ENCODE measurements around the gene SLC28A2. TPM values are rescaled to one million over a fixed set of nuclear protein-coding genes. Genes with fewer than 3 reads are reported as not detected.

The SLC28A2 gene
- total and polyA plus RNA-seq, 7 experiments from 2014 or later: not detected

DNA sequence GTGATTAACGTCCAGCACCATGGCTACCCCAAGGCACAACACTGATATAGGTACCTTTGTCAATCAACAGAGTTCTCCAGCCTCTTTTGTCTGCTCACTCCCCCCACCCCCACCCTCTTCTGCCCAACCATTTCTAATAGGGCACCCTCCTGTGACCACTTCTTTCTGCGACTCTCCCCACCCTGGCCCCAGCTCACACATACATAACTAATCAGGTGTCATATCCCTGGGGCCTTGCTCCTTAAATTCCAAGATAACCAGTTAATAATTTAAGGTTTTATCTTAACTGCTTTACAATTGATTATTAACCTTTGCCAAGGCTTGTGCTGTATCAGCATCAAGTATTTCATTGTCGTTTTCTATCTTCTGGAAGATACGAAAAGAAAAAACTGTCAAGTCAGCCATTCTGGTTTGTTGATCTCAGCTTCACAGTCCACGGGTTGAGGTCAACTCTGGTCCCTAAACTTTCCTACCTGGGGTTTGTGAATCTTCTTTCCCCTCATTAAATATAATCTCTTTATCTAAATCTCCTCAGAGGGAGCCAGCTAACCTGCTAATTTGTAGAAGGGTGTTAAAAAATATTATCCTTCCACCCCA is 27.3 kb upstream of the SLC28A2 start:
- H3K36me3 Mint-ChIP-seq: no peaks in the 10 kb centered on the region
- DNase-seq (no peak), ATAC-seq (no peak)
- CTCF ChIA-PET: no interaction called here
- no peak overlapping the region for H3K27ac Mint-ChIP-seq
- Histone ChIP-seq H3K27ac (ENCODE audit: low read depth, low read length) (no peak overlapping the region), H3K36me3 (ENCODE audit: control insufficient read depth in 2 of 3, insufficient read depth in 3 of 3, low read length in 3 of 3) (no peaks in the 10 kb centered on the region), H3K4me1 (ENCODE audit: control insufficient read depth in 2 of 2, insufficient read depth in 2 of 2, low read length in 2 of 2) (no peaks in the 10 kb centered on the region), H3K4me3 (ENCODE audit: low read length) (no peak overlapping the region), H3K27me3 (ENCODE audit: control insufficient read depth in 2 of 2, insufficient read depth in 2 of 2, low read length in 2 of 2) (no peaks in the 10 kb centered on the region), H3K9me3 (ENCODE audit: control insufficient read depth in 2 of 3, low read length in 3 of 3) (no peaks in the 10 kb centered on the region)
- peaks cover 15 to 41% (median 36%) of the 10 kb centered on the region in 5 donors for H3K27me3 Mint-ChIP-seq
- POLR2A ChIA-PET: no interaction called here
- intact Hi-C loops (cut with micrococcal nuclease): loop anchor here in 1 of 2 donors (1.0 kb wide), 1 partner anchor 44 kb away; no protein-coding TSS in a partner anchor
- H3K9me3 Mint-ChIP-seq: no peaks in the 10 kb centered on the region
- no peaks in the 10 kb centered on the region for H3K4me1 Mint-ChIP-seq
- no peak overlapping the region for H3K4me3 Mint-ChIP-seq

DNA sequence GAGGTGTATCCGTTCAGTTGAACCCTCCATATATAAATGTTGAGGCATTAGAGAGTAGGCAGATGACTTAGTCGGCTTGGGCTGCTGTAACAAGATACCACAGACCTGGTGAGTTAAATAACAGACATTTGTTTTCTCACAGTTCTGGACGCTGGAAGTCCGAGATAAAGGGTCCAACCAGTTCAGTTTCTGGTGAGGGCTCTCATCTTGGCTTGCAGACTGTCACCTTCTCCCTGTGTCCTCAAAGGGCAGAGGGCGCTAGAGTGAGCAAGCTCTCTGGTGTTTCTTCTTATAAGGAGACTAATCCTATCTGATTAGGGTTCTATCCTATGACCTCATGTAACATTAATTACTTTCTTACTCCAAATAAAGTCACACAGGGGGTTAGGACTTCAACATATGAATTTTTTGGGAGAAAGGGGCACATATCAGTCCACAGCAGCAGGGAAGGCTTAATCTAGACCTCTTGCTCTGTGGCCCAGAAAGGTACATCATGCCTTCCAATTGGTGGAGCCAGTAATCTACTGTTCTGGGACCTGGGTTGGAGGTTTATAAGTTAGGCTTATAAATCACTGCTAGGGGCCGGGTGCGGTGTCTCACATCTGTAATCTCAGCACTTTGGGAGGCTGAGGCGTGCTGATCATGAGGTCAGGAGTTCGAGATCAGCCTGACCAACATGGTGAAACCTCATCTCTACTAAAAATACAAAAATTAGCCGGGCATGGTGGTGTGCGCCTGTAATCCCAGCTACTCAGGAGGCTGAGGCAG is 26.3 kb upstream of the SLC28A2 start:
- ATAC-seq (no peak), DNase-seq (no peak)
- Histone ChIP-seq H3K4me1 (ENCODE audit: control insufficient read depth in 2 of 2, insufficient read depth in 2 of 2, low read length in 2 of 2) (no peaks in the 10 kb centered on the region), H3K27ac (ENCODE audit: low read depth, low read length) (no peak overlapping the region), H3K9me3 (ENCODE audit: control insufficient read depth in 2 of 3, low read length in 3 of 3) (no peaks in the 10 kb centered on the region), H3K27me3 (ENCODE audit: control insufficient read depth in 2 of 2, insufficient read depth in 2 of 2, low read length in 2 of 2) (no peaks in the 10 kb centered on the region), H3K4me3 (ENCODE audit: low read length) (no peak overlapping the region), H3K36me3 (ENCODE audit: control insufficient read depth in 2 of 3, insufficient read depth in 3 of 3, low read length in 3 of 3) (no peaks in the 10 kb centered on the region)
- Mint-ChIP-seq H3K9me3 (peaks cover 0 to under 1% (median 0%) of the 10 kb centered on the region in 11 donors), H3K27me3 (peaks cover 15 to 39% (median 33%) of the 10 kb centered on the region in 5 donors), H3K27ac (no peak overlapping the region), H3K4me1 (no peaks in the 10 kb centered on the region), H3K36me3 (no peaks in the 10 kb centered on the region), H3K4me3 (no peak overlapping the region)
- intact Hi-C loops (cut with micrococcal nuclease): loop anchor here in 1 of 2 donors (1.0 kb wide), 1 partner anchor 45 kb away; no protein-coding TSS in a partner anchor
- ChIA-PET CTCF (no interaction called here), POLR2A (no interaction called here)

DNA sequence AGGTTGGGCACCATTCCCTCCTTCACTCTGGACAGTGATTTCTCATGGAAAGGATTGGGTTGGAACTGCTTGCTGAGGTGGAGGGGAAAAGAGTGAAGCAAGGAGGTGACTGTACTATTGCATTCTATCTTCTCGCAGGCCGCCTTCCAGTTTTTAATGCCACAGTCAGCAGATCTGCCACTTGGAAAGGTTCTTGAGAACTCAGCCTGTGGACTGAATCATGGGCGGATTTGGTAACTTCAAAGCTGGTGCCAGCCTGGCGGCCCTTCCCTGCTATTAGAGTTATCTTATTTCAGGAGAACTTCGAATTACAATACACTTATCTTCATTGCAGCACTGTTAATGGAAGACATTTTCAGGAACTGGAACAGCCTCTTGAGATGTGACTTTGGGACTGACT is 23.1 kb upstream of the SLC28A2 start:
- Mint-ChIP-seq H3K4me1 (peaks cover 0 to 1% (median 0%) of the 10 kb centered on the region in 7 donors), H3K27ac (peak overlapping the region in 1 of 9 donors; percentile 10), H3K4me3 (no peak overlapping the region), H3K27me3 (peaks cover 10 to 41% (median 18%) of the 10 kb centered on the region in 5 donors), H3K9me3 (peaks cover 0 to 20% (median 4%) of the 10 kb centered on the region in 11 donors), H3K36me3 (peaks cover 0 to 5% (median 3%) of the 10 kb centered on the region in 5 donors)
- DNase-seq (no peak), ATAC-seq (no peak)
- no peaks in the 10 kb centered on the region for H3K27me3 ChIP-seq (ENCODE audit: control insufficient read depth in 2 of 2, insufficient read depth in 2 of 2, low read length in 2 of 2)
- intact Hi-C loops (cut with micrococcal nuclease): no loop called here
- peaks cover 0 to 6% (median 0%) of the 10 kb centered on the region in 3 experiments for H3K9me3 ChIP-seq (ENCODE audit: control insufficient read depth in 2 of 3, low read length in 3 of 3)
- ChIA-PET POLR2A (no interaction called here), CTCF (no interaction called here)
- no peak overlapping the region for H3K4me3 ChIP-seq (ENCODE audit: low read length)
- no peaks in the 10 kb centered on the region for H3K36me3 ChIP-seq (ENCODE audit: control insufficient read depth in 2 of 3, insufficient read depth in 3 of 3, low read length in 3 of 3)
- H3K4me1 ChIP-seq (ENCODE audit: control insufficient read depth in 2 of 2, insufficient read depth in 2 of 2, low read length in 2 of 2): no peaks in the 10 kb centered on the region
- no peak overlapping the region for H3K27ac ChIP-seq (ENCODE audit: low read depth, low read length)

DNA sequence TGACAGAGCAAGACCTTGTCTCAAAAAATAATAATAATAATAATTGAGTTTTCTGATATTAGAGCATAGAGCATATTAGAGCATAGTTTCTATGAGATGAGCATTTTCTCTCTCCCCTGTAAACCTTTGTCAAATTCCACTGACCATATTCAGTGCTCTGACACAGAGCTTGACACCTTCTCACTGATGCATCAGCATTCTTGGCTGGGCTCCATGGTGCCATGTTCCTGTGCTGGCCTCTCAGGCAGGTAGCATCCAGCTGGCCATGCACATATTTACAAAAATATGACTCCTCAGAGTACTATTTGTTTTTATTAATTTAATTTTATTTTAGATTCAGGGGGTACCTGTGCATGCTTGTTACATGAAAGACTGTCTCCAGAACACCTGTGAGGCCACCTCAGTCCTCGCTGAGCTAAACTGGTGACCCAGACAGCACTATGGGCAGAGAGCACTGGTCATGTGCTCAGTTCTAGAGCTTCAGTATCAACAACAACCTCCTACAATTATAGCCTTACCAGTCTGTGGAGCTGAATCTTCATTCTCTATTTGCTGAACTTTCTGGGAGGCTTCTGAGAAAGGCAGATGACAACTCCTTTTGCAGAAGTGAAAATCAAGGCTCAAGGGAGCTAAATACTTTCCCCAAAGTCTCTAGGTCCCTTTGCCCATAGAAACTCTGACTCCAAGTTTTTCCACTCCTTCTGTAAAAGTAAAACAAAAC is 21.6 kb upstream of the SLC28A2 start:
- CTCF ChIA-PET: interaction anchor here (0.6 kb wide), 2 partner anchors 21 to 904 kb away, joined by 3 read pairs; no protein-coding TSS in a partner anchor
- no peak overlapping the region for H3K27ac ChIP-seq (ENCODE audit: low read depth, low read length)
- ATAC-seq (no peak), DNase-seq (no peak)
- no peak overlapping the region for H3K4me3 Mint-ChIP-seq
- H3K27me3 ChIP-seq (ENCODE audit: control insufficient read depth in 2 of 2, insufficient read depth in 2 of 2, low read length in 2 of 2): no peaks in the 10 kb centered on the region
- H3K4me3 ChIP-seq (ENCODE audit: low read length): no peak overlapping the region
- H3K9me3 ChIP-seq (ENCODE audit: control insufficient read depth in 2 of 3, low read length in 3 of 3): peaks cover 0 to 13% (median 0%) of the 10 kb centered on the region in 3 experiments
- peaks cover 5 to 31% (median 8%) of the 10 kb centered on the region in 5 donors for H3K27me3 Mint-ChIP-seq
- peaks cover 0 to 1% (median 0%) of the 10 kb centered on the region in 7 donors for H3K4me1 Mint-ChIP-seq
- POLR2A ChIA-PET: no interaction called here
- no peaks in the 10 kb centered on the region for H3K36me3 ChIP-seq (ENCODE audit: control insufficient read depth in 2 of 3, insufficient read depth in 3 of 3, low read length in 3 of 3)
- peaks cover 2 to 35% (median 17%) of the 10 kb centered on the region in 11 donors for H3K9me3 Mint-ChIP-seq
- intact Hi-C loops (cut with micrococcal nuclease): no loop called here
- H3K4me1 ChIP-seq (ENCODE audit: control insufficient read depth in 2 of 2, insufficient read depth in 2 of 2, low read length in 2 of 2): no peaks in the 10 kb centered on the region
- peaks cover 0 to 7% (median 5%) of the 10 kb centered on the region in 5 donors for H3K36me3 Mint-ChIP-seq
- H3K27ac Mint-ChIP-seq: no peak overlapping the region

DNA sequence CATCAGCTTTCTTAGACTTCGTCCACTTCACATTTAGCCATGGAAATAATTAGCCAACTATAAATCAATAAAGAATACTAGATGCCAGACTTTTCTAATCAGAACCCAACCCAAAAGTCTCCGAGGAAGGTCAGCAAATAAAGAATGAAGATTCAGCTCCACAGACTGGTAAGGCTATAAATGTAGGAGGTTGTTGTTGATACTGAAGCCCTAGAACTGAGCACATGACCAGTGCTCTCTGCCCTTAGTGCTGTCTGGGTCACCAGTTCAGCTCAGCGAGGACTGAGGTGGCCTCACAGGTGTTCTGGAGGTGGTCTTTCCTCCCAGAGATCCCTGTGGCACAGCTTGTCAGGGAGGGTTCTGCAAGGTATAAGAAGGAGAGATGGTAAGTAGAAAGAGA is 20.9 kb upstream of the SLC28A2 start:
- peaks cover 0 to 13% (median 0%) of the 10 kb centered on the region in 3 experiments for H3K9me3 ChIP-seq (ENCODE audit: control insufficient read depth in 2 of 3, low read length in 3 of 3)
- H3K27me3 ChIP-seq (ENCODE audit: control insufficient read depth in 2 of 2, insufficient read depth in 2 of 2, low read length in 2 of 2): no peaks in the 10 kb centered on the region
- DNase-seq: no peak
- no peaks in the 10 kb centered on the region for H3K4me1 ChIP-seq (ENCODE audit: control insufficient read depth in 2 of 2, insufficient read depth in 2 of 2, low read length in 2 of 2)
- ChIA-PET POLR2A (no interaction called here), CTCF (interaction anchor here (0.6 kb wide), 1 partner anchor 905 kb away, joined by 3 read pairs; no protein-coding TSS in a partner anchor)
- no peak overlapping the region for H3K4me3 Mint-ChIP-seq
- peaks cover 0 to 10% (median 7%) of the 10 kb centered on the region in 5 donors for H3K36me3 Mint-ChIP-seq
- H3K27ac ChIP-seq (ENCODE audit: low read depth, low read length): no peak overlapping the region
- peaks cover 4 to 42% (median 17%) of the 10 kb centered on the region in 11 donors for H3K9me3 Mint-ChIP-seq
- no peak overlapping the region for H3K4me3 ChIP-seq (ENCODE audit: low read length)
- H3K27ac Mint-ChIP-seq: no peak overlapping the region
- intact Hi-C loops (cut with micrococcal nuclease): no loop called here
- no peak for ATAC-seq
- no peaks in the 10 kb centered on the region for H3K36me3 ChIP-seq (ENCODE audit: control insufficient read depth in 2 of 3, insufficient read depth in 3 of 3, low read length in 3 of 3)
- H3K27me3 Mint-ChIP-seq: peaks cover 5 to 27% (median 11%) of the 10 kb centered on the region in 5 donors
- H3K4me1 Mint-ChIP-seq: peaks cover 0 to 1% (median 0%) of the 10 kb centered on the region in 7 donors

DNA sequence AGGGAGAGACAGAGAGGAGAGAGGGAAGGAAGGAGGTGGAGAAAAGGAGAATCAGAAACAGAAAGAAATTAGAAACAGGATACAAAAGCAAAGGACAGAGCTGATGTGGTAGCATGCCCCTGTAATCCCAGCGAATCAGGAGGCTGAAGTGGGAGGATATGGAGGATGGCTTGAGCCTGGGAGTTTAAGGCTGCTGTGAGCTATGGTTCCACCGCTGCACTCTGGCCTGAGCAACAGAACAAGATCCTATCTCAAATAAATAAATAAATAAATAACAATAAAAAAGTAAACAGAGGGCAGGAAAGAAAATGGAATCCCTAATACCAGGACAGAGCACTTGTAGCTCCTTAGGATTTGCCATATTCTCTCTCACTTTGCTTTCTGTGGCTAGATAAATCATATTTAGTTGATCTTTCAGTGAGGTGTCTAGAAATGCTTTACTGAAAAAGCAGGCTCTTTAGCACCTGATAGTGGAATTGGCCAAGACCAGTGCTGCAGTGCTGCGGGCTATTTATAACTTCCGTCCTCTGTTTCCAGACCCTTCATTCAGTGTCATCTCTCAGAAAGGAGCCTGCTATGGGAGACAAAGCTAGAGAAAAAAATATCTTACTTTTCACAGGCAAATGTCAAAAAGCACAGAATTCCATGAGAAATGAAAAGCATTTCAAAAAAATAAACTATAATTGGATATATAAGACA is 20.0 kb upstream of the SLC28A2 start:
- no peak for DNase-seq
- ChIA-PET CTCF (no interaction called here), POLR2A (no interaction called here)
- intact Hi-C loops (cut with micrococcal nuclease): no loop called here
- H3K9me3 Mint-ChIP-seq: peaks cover 6 to 51% (median 23%) of the 10 kb centered on the region in 11 donors
- Histone ChIP-seq H3K27ac (ENCODE audit: low read depth, low read length) (no peak overlapping the region), H3K27me3 (ENCODE audit: control insufficient read depth in 2 of 2, insufficient read depth in 2 of 2, low read length in 2 of 2) (no peaks in the 10 kb centered on the region), H3K4me1 (ENCODE audit: control insufficient read depth in 2 of 2, insufficient read depth in 2 of 2, low read length in 2 of 2) (no peaks in the 10 kb centered on the region), H3K9me3 (ENCODE audit: control insufficient read depth in 2 of 3, low read length in 3 of 3) (peaks cover 0 to 13% (median 0%) of the 10 kb centered on the region in 3 experiments), H3K36me3 (ENCODE audit: control insufficient read depth in 2 of 3, insufficient read depth in 3 of 3, low read length in 3 of 3) (no peaks in the 10 kb centered on the region), H3K4me3 (ENCODE audit: low read length) (no peak overlapping the region)
- peaks cover 0 to 1% (median 0%) of the 10 kb centered on the region in 7 donors for H3K4me1 Mint-ChIP-seq
- no peak overlapping the region for H3K27ac Mint-ChIP-seq
- peaks cover 5 to 23% (median 11%) of the 10 kb centered on the region in 5 donors for H3K27me3 Mint-ChIP-seq
- H3K36me3 Mint-ChIP-seq: peaks cover 0 to 13% (median 9%) of the 10 kb centered on the region in 5 donors
- H3K4me3 Mint-ChIP-seq: no peak overlapping the region
- no peak for ATAC-seq

Data from naive thymus-derived CD4-positive, alpha-beta T cell (primary cell).